Caco-2 (cell line): ENCODE results near the gene BRD4. TPM values are rescaled to one million over a fixed set of nuclear protein-coding genes. Genes with fewer than 3 reads are reported as not detected.

Source experiments
- BruUV-seq: library from RNA; stranded (reverse); fragments of 400-500 nt; replicated peaks from 2 replicates; lab custom pipeline; 2021; lab: Mats Ljungman, UMichigan
- CTCF ChIA-PET: fragments of 300-600 bp; sonication (Branson Sonifier 250); formaldehyde crosslinking; loops from one replicate; lab custom pipeline; 2022; ENCODE audit warnings: antibody characterized with exemption; lab: Charles Lee
- POLR2A ChIA-PET: fragments of 300-600 bp; sonication (Branson Sonifier 250); formaldehyde crosslinking; loops from one replicate; lab custom pipeline; 2022; ENCODE audit warnings: antibody characterized with exemption; lab: Charles Lee
- DNase-seq, 2 experiments: peaks; one replicate each; pipeline versions ENCODE4 v3.0.0 to v3.0.0-alpha.2; 2020 to 2022
- H3K27me3 ChIP-seq: replicated peaks from 2 replicates; pipeline ENCODE4 v1.6.0; 2011; ENCODE audit warnings: low read length; ENCODE audit not compliant: control insufficient read depth, insufficient read depth
- H3K36me3 ChIP-seq: 2 replicates; pipeline ENCODE4 v1.5.1; 2011; ENCODE audit warnings: low read length; ENCODE audit not compliant: control insufficient read depth, insufficient read depth
- H3K4me1 ChIP-seq: fragments of 250-450 bp; sonication (Bioruptor Pico); 2 replicates; pipeline ENCODE4 v1.5.1; 2020; ENCODE audit warnings: mild to moderate bottlenecking
- H3K4me3 ChIP-seq: 2 replicates; pipeline ENCODE4 v1.5.1; 2011; ENCODE audit warnings: low read depth, mild to moderate bottlenecking, control low read depth, low read length
- H3K9me3 ChIP-seq: fragments of 250-450 bp; sonication (Bioruptor Pico); 2 replicates; pipeline ENCODE4 v1.5.1; 2020; ENCODE audit warnings: mild to moderate bottlenecking, moderate library complexity
- H3K27ac Mint-ChIP-seq: one replicate; pipeline ENCODE4 v1.8.0; 2022; ENCODE audit warnings: mixed read lengths; ENCODE audit not compliant: unreplicated experiment
- H3K27me3 Mint-ChIP-seq: one replicate; pipeline ENCODE4 v1.8.0; 2022; ENCODE audit warnings: mixed read lengths; ENCODE audit not compliant: insufficient read depth, unreplicated experiment
- H3K36me3 Mint-ChIP-seq: one replicate; pipeline ENCODE4 v1.8.0; 2022; ENCODE audit warnings: mild to moderate bottlenecking, mixed read lengths; ENCODE audit not compliant: insufficient read depth, unreplicated experiment
- H3K4me1 Mint-ChIP-seq: one replicate; pipeline ENCODE4 v1.8.0; 2022; ENCODE audit warnings: low read depth, mixed read lengths; ENCODE audit not compliant: unreplicated experiment
- H3K4me3 Mint-ChIP-seq: one replicate; pipeline ENCODE4 v1.8.0; 2022; ENCODE audit warnings: mild to moderate bottlenecking, moderate library complexity, mixed read lengths; ENCODE audit not compliant: unreplicated experiment
- H3K9me3 Mint-ChIP-seq: one replicate; pipeline ENCODE4 v1.8.0; 2022; ENCODE audit warnings: mixed read lengths; ENCODE audit not compliant: unreplicated experiment
- CTCF ChIP-seq, 2 experiments: fragments of 200-600 bp in 1 of 2; IDR thresholded peaks; 1 replicate in 1 of 2; 2 replicates in 1 of 2; pipeline versions ENCODE4 v1.5.1 to v1.8.0; 2011 to 2022; ENCODE audit warnings: antibody characterized with exemption in 1 of 2, control low read depth in 1 of 2, inconsistent platforms in 1 of 2, low read depth in 1 of 2, low read length in 1 of 2, mild to moderate bottlenecking in 1 of 2, moderate library complexity in 1 of 2; ENCODE audit not compliant: insufficient read depth in 1 of 2, severe bottlenecking in 1 of 2, unreplicated experiment in 1 of 2
- intact Hi-C: fragments of 100-400 bp; cut with micrococcal nuclease; formaldehyde crosslinking; loops from one replicate; pipeline ENCODE4 v1.10.0; 2022; ENCODE audit not compliant: unreplicated experiment
- total RNA-seq: library from RNA; stranded (reverse); gene quantifications from 2 replicates; pipeline ENCODE4 v1.2.3, GENCODE V29; 2022

The BRD4 gene
- total RNA-seq, 1 experiment from 2014 or later = 170 TPM

- Histone ChIP-seq H3K4me3 (no peak overlapping the region), H3K36me3 (peaks cover 13% of the 10 kb centered on the region), H3K4me1 (no peaks in the 10 kb centered on the region), H3K27me3 (no peaks in the 10 kb centered on the region), H3K9me3 (no peaks in the 10 kb centered on the region)
- ChIA-PET POLR2A (no interaction called here), CTCF (no interaction called here)
- no peaks in the 10 kb centered on the region for H3K9me3 Mint-ChIP-seq
- intact Hi-C loops = no loop called here
- no peak overlapping the region for H3K27ac Mint-ChIP-seq
- TF ChIP-seq CTCF (IDR thresholded peaks at IDR 0.05; ENCODE audit: insufficient read depth in 1 of 2, low read depth in 1 of 2, low read length in 1 of 2, severe bottlenecking in 1 of 2, unreplicated experiment in 1 of 2) = no peak
- peaks cover 96% of the 10 kb centered on the region for H3K36me3 Mint-ChIP-seq
- no peak overlapping the region for H3K4me3 Mint-ChIP-seq
- no TSS peak for BruUV-seq
- H3K27me3 Mint-ChIP-seq = no peaks in the 10 kb centered on the region
- peaks cover 6% of the 10 kb centered on the region for H3K4me1 Mint-ChIP-seq
- DNase-seq = no peak
Observed at GRCh38 chr19:15256708-15257331, 75.5 kb downstream of the BRD4 start.

GRCh38 chr19:15255359-15255990, 76.9 kb downstream of the BRD4 start:
- Histone ChIP-seq H3K27me3 (no peaks in the 10 kb centered on the region), H3K9me3 (no peaks in the 10 kb centered on the region), H3K4me3 (no peak overlapping the region), H3K36me3 (peaks cover 14% of the 10 kb centered on the region), H3K4me1 (peaks cover 6% of the 10 kb centered on the region; the same call in 1 of the 2 replicates)
- ChIA-PET CTCF (no interaction called here), POLR2A (no interaction called here)
- intact Hi-C loops = no loop called here
- Mint-ChIP-seq H3K4me1 (peaks cover 6% of the 10 kb centered on the region), H3K27ac (no peak overlapping the region), H3K27me3 (no peaks in the 10 kb centered on the region), H3K9me3 (no peaks in the 10 kb centered on the region), H3K4me3 (no peak overlapping the region), H3K36me3 (peaks cover 94% of the 10 kb centered on the region)
- DNase-seq = no peak
- TF ChIP-seq CTCF (IDR thresholded peaks at IDR 0.05; ENCODE audit: insufficient read depth in 1 of 2, low read depth in 1 of 2, low read length in 1 of 2, severe bottlenecking in 1 of 2, unreplicated experiment in 1 of 2) = no peak
- BruUV-seq = no TSS peak

- BruUV-seq = no TSS peak
- Mint-ChIP-seq H3K36me3 (peaks cover 94% of the 10 kb centered on the region), H3K4me1 (peaks cover 6% of the 10 kb centered on the region), H3K4me3 (no peak overlapping the region), H3K9me3 (no peaks in the 10 kb centered on the region), H3K27ac (no peak overlapping the region), H3K27me3 (no peaks in the 10 kb centered on the region)
- no peak for DNase-seq
- H3K9me3 ChIP-seq = no peaks in the 10 kb centered on the region
- intact Hi-C loops = no loop called here
- ChIA-PET CTCF (interaction anchor here (1.3 kb wide), 1 partner anchor 42 kb away, joined by 3 read pairs; no protein-coding TSS in a partner anchor), POLR2A (no interaction called here)
- H3K36me3 ChIP-seq = peaks cover 14% of the 10 kb centered on the region
- H3K4me3 ChIP-seq = no peak overlapping the region
- peaks cover 9% of the 10 kb centered on the region; the same call in 1 of the 2 replicates for H3K4me1 ChIP-seq
- TF ChIP-seq CTCF (IDR thresholded peaks at IDR 0.05; ENCODE audit: insufficient read depth in 1 of 2, low read depth in 1 of 2, low read length in 1 of 2, severe bottlenecking in 1 of 2, unreplicated experiment in 1 of 2) = no peak
- no peaks in the 10 kb centered on the region for H3K27me3 ChIP-seq
Observed at GRCh38 chr19:15254547-15254946, 77.8 kb downstream of the BRD4 start.
